PFSK-1 (cell line): Measurements from ENCODE around the gene GAREM2.

Source experiments
- FOXP2 ChIP-seq: optimal IDR thresholded peaks from 2 replicates; pipeline ENCODE3; 2011; ENCODE audit warnings: borderline replicate concordance, control low read depth, inconsistent platforms; ENCODE audit not compliant: insufficient read depth; ENCODE audit errors: extremely low read length, extremely low read depth
- POLR2AphosphoS5 ChIP-seq: IDR thresholded peaks from 2 replicates; pipeline ENCODE4 v1.6.1; 2012; ENCODE audit warnings: low read depth, mild to moderate bottlenecking, control low read depth, low read length, moderate library complexity
- REST ChIP-seq, 2 experiments: IDR thresholded peaks; 2 replicates each; pipeline versions ENCODE4 v1.6.1 to v1.8.0; 2011 to 2012; ENCODE audit warnings: low read depth in 2 of 2, low read length in 2 of 2, control low read depth in 1 of 2, inconsistent platforms in 1 of 2, mild to moderate bottlenecking in 1 of 2, moderate library complexity in 1 of 2; ENCODE audit not compliant: insufficient read depth in 1 of 2
- SIN3A ChIP-seq: IDR thresholded peaks from 2 replicates; pipeline ENCODE4 v1.6.1; 2012; ENCODE audit warnings: mild to moderate bottlenecking, low read length, moderate library complexity, borderline replicate concordance; ENCODE audit not compliant: insufficient read depth
- TAF1 ChIP-seq: IDR thresholded peaks from 2 replicates; pipeline ENCODE4 v1.6.1; 2012; ENCODE audit warnings: low read length, control low read depth, borderline replicate concordance; ENCODE audit not compliant: insufficient read depth

- no peak for TF ChIP-seq TAF1
- TF ChIP-seq SIN3A, result no peak
- no peak for TF ChIP-seq POLR2AphosphoS5
- no peak for TF ChIP-seq REST (IDR thresholded peaks at IDR 0.05; ENCODE audit: insufficient read depth in 1 of 2, low read depth in 2 of 2, low read length in 2 of 2)
- no peak for TF ChIP-seq FOXP2
Measured at GRCh38 chr2:26175466-26176278, 2.8 kb downstream of the GAREM2 start.
